SU-DHL-6 (cell line): Measurements from ENCODE around the gene TEAD3.

Source experiments
- EZH2phosphoT487 ChIP-seq: fragments of 200-600 bp; sonication (generic), shearing (Covaris generic); conservative IDR thresholded peaks from 2 replicates; pipeline ENCODE4 v1.6.1; 2018; ENCODE audit warnings: mild to moderate bottlenecking, antibody characterized with exemption, low read length, moderate library complexity, mixed read lengths
- TF ChIP-seq, protein P1 (sequence below): fragments of 200-600 bp; sonication (generic); IDR thresholded peaks from one replicate; pipeline ENCODE4 v1.5.1; 2017; ENCODE audit warnings: antibody characterized with exemption, mild to moderate bottlenecking, low read length, moderate library complexity; ENCODE audit not compliant: insufficient read depth, poor library complexity, severe bottlenecking

- TF ChIP-seq, protein P1, sequence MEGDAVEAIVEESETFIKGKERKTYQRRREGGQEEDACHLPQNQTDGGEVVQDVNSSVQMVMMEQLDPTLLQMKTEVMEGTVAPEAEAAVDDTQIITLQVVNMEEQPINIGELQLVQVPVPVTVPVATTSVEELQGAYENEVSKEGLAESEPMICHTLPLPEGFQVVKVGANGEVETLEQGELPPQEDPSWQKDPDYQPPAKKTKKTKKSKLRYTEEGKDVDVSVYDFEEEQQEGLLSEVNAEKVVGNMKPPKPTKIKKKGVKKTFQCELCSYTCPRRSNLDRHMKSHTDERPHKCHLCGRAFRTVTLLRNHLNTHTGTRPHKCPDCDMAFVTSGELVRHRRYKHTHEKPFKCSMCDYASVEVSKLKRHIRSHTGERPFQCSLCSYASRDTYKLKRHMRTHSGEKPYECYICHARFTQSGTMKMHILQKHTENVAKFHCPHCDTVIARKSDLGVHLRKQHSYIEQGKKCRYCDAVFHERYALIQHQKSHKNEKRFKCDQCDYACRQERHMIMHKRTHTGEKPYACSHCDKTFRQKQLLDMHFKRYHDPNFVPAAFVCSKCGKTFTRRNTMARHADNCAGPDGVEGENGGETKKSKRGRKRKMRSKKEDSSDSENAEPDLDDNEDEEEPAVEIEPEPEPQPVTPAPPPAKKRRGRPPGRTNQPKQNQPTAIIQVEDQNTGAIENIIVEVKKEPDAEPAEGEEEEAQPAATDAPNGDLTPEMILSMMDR = no peak
- no peak for TF ChIP-seq EZH2phosphoT487
These were observed 3.4 kb downstream of the TEAD3 start for GRCh38 chr6:35493307-35493983.
